AG10803 (cell line): ENCODE data around the gene KMT5B.

Experiments used
- DNase-seq: peaks from one replicate; pipeline ENCODE4 v3.0.0; 2010; ENCODE audit warnings: low read depth
- H3K4me3 ChIP-seq: 2 replicates; pipeline ENCODE4 v1.5.1; 2011; ENCODE audit warnings: mild to moderate bottlenecking, low read length, control low read depth
- CTCF ChIP-seq: conservative IDR thresholded peaks from 2 replicates; pipeline ENCODE4 v1.5.1; 2011; ENCODE audit warnings: mild to moderate bottlenecking, low read length, control low read depth, inconsistent platforms

Gene KMT5B

GRCh38 chr11:68146704-68147474 is 66.2 kb downstream of the KMT5B start:
- no peak for TF ChIP-seq CTCF
- DNase-seq = peak; percentile 17
- no peak overlapping the region for H3K4me3 ChIP-seq

- DNase-seq = no peak
- no peak for TF ChIP-seq CTCF
- no peak overlapping the region for H3K4me3 ChIP-seq
Observed at GRCh38 chr11:68146010-68146540, 67.0 kb downstream of the KMT5B start.

GRCh38 chr11:68145120-68145866 is 67.8 kb downstream of the KMT5B start:
- H3K4me3 ChIP-seq = no peak overlapping the region
- no peak for DNase-seq
- TF ChIP-seq CTCF = no peak

- DNase-seq = no peak
- H3K4me3 ChIP-seq = no peak overlapping the region
- no peak for TF ChIP-seq CTCF
Observed at GRCh38 chr11:68143310-68143689, 69.8 kb downstream of the KMT5B start.

- no peak overlapping the region for H3K4me3 ChIP-seq
- no peak for DNase-seq
- no peak for TF ChIP-seq CTCF
Observed at GRCh38 chr11:68142441-68143309, 70.4 kb downstream of the KMT5B start.

GRCh38 chr11:68142028-68142412 is 71.1 kb downstream of the KMT5B start:
- TF ChIP-seq CTCF = no peak
- DNase-seq = no peak
- no peak overlapping the region for H3K4me3 ChIP-seq
